ENCODE measurements around the gene MRLN. TPM values are rescaled to one million over a fixed set of nuclear protein-coding genes. Genes with fewer than 3 reads are reported as not detected.
"Not testable (repeated sequence)": the region's sequence is repeated elsewhere in the genome, so short reads cannot be mapped to it uniquely, and the experiment has no call there.

MRLN gene
- polyA plus RNA-seq, 1 donor from 2014 or later, result not detected

- Histone ChIP-seq H3F3A (ENCODE audit: insufficient read depth, low read length, poor library complexity, severe bottlenecking) (no peaks in the 10 kb centered on the region), H3K79me2 (replicated peaks; ENCODE audit: insufficient read depth, low read length) (no peaks in the 10 kb centered on the region), H3K4me2 (ENCODE audit: low read length) (no peak overlapping the region), H3K27ac (ENCODE audit: low read length) (no peak overlapping the region), H3K4me3 (ENCODE audit: low read length) (no peak overlapping the region), H3K27me3 (ENCODE audit: insufficient read depth, low read depth, low read length) (no peaks in the 10 kb centered on the region), H3K9me2 (ENCODE audit: insufficient read depth, low read length) (no peaks in the 10 kb centered on the region), H3K36me3 (ENCODE audit: insufficient read depth, low read length) (no peaks in the 10 kb centered on the region), H4K20me1 (ENCODE audit: insufficient read depth) (no peaks in the 10 kb centered on the region), H3K9ac (ENCODE audit: low read length) (no peak overlapping the region), H3K9me3 (ENCODE audit: low read length) (no peaks in the 10 kb centered on the region), H2AFZ (ENCODE audit: low read depth, low read length) (no peak overlapping the region)
- TF ChIP-seq TAF1 (IDR thresholded peaks at IDR 0.05; ENCODE audit: low read depth) (no peak), REST (IDR thresholded peaks at IDR 0.05; ENCODE audit: borderline replicate concordance) (no peak), MXI1 (conservative IDR thresholded peaks at IDR 0.05; ENCODE audit: poor library complexity, severe bottlenecking) (no peak), RAD21 (conservative IDR thresholded peaks at IDR 0.05) (no peak), EP300 (conservative IDR thresholded peaks at IDR 0.05; ENCODE audit: poor library complexity, severe bottlenecking) (no peak), CTCF (IDR thresholded peaks at IDR 0.05; ENCODE audit: poor library complexity, severe bottlenecking) (no peak), EZH2 (IDR thresholded peaks at IDR 0.05; ENCODE audit: borderline replicate concordance, insufficient read depth, low read length, poor library complexity, severe bottlenecking) (no peak), SMC3 (conservative IDR thresholded peaks at IDR 0.05; ENCODE audit: poor library complexity) (no peak)
These were observed 19.2 kb downstream of the MRLN start for GRCh38 chr10:59734014-59734462.

- not testable (repeated sequence) for H2AFZ ChIP-seq (ENCODE audit: low read depth, low read length); H3K9ac ChIP-seq (ENCODE audit: low read length); H3K9me3 ChIP-seq (ENCODE audit: low read length); H3K4me2 ChIP-seq (ENCODE audit: low read length); H3K27ac ChIP-seq (ENCODE audit: low read length); H3K79me2 ChIP-seq (replicated peaks; ENCODE audit: insufficient read depth, low read length); H3K36me3 ChIP-seq (ENCODE audit: insufficient read depth, low read length); H3K4me3 ChIP-seq (ENCODE audit: low read length); H3K9me2 ChIP-seq (ENCODE audit: insufficient read depth, low read length); H4K20me1 ChIP-seq (ENCODE audit: insufficient read depth); H3F3A ChIP-seq (ENCODE audit: insufficient read depth, low read length, poor library complexity, severe bottlenecking); H3K27me3 ChIP-seq (ENCODE audit: insufficient read depth, low read depth, low read length)
These were observed 19.8 kb downstream of the MRLN start for GRCh38 chr10:59733321-59734013.

- not testable (repeated sequence) for H3K4me3 ChIP-seq (ENCODE audit: low read length); H2AFZ ChIP-seq (ENCODE audit: low read depth, low read length); H3K9me3 ChIP-seq (ENCODE audit: low read length); H3K27me3 ChIP-seq (ENCODE audit: insufficient read depth, low read depth, low read length); H3K27ac ChIP-seq (ENCODE audit: low read length); H4K20me1 ChIP-seq (ENCODE audit: insufficient read depth); H3K9ac ChIP-seq (ENCODE audit: low read length); H3K4me2 ChIP-seq (ENCODE audit: low read length); H3F3A ChIP-seq (ENCODE audit: insufficient read depth, low read length, poor library complexity, severe bottlenecking); H3K79me2 ChIP-seq (replicated peaks; ENCODE audit: insufficient read depth, low read length); H3K36me3 ChIP-seq (ENCODE audit: insufficient read depth, low read length); H3K9me2 ChIP-seq (ENCODE audit: insufficient read depth, low read length)
These were observed 20.4 kb downstream of the MRLN start for GRCh38 chr10:59732849-59733248.

- H3K9me3 ChIP-seq (ENCODE audit: low read length); H2AFZ ChIP-seq (ENCODE audit: low read depth, low read length); H3F3A ChIP-seq (ENCODE audit: insufficient read depth, low read length, poor library complexity, severe bottlenecking); H3K79me2 ChIP-seq (replicated peaks; ENCODE audit: insufficient read depth, low read length); H3K4me3 ChIP-seq (ENCODE audit: low read length); H3K27me3 ChIP-seq (ENCODE audit: insufficient read depth, low read depth, low read length); H3K9me2 ChIP-seq (ENCODE audit: insufficient read depth, low read length); H4K20me1 ChIP-seq (ENCODE audit: insufficient read depth); H3K27ac ChIP-seq (ENCODE audit: low read length); H3K4me2 ChIP-seq (ENCODE audit: low read length); H3K9ac ChIP-seq (ENCODE audit: low read length); H3K36me3 ChIP-seq (ENCODE audit: insufficient read depth, low read length): not testable (repeated sequence)
These were observed 24.1 kb downstream of the MRLN start for GRCh38 chr10:59729167-59729566.

All from neural cell (in vitro differentiated cells).